HL-60 (cell line): ENCODE measurements around the gene BCL2.

Experiments
- TF ChIP-seq, protein P1 (sequence below): IDR thresholded peaks from one replicate; pipeline ENCODE4 v1.5.1; 2011; ENCODE audit warnings: low read length, control low read depth, inconsistent platforms; ENCODE audit not compliant: insufficient read depth
- TF ChIP-seq, protein P2 (sequence below): IDR thresholded peaks from 2 replicates; pipeline ENCODE4 v1.6.1; 2012; ENCODE audit warnings: low read depth; ENCODE audit not compliant: insufficient replicate concordance

DNA sequence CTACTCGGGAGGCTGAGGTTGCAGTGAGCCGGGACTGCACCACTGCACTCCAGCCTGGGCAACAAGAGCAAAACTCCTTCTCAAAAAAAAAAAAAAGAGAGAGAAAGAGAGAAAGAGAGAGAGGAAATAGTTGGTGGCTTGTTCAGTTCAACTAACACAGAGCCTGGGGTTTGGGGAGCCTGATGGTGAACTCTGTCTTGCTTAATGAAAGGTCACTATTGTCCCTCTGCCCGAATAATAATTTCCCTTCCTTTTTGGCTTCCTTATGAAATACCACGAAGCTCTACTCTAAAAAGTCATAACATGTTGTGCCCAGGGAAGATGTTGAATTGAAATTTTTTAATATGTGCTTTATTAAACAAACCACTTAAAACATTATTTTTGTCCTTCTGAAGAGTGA, 17.3 kb downstream of the BCL2 start:
- TF ChIP-seq, protein P1, sequence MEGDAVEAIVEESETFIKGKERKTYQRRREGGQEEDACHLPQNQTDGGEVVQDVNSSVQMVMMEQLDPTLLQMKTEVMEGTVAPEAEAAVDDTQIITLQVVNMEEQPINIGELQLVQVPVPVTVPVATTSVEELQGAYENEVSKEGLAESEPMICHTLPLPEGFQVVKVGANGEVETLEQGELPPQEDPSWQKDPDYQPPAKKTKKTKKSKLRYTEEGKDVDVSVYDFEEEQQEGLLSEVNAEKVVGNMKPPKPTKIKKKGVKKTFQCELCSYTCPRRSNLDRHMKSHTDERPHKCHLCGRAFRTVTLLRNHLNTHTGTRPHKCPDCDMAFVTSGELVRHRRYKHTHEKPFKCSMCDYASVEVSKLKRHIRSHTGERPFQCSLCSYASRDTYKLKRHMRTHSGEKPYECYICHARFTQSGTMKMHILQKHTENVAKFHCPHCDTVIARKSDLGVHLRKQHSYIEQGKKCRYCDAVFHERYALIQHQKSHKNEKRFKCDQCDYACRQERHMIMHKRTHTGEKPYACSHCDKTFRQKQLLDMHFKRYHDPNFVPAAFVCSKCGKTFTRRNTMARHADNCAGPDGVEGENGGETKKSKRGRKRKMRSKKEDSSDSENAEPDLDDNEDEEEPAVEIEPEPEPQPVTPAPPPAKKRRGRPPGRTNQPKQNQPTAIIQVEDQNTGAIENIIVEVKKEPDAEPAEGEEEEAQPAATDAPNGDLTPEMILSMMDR: no peak
- TF ChIP-seq, protein P2, sequence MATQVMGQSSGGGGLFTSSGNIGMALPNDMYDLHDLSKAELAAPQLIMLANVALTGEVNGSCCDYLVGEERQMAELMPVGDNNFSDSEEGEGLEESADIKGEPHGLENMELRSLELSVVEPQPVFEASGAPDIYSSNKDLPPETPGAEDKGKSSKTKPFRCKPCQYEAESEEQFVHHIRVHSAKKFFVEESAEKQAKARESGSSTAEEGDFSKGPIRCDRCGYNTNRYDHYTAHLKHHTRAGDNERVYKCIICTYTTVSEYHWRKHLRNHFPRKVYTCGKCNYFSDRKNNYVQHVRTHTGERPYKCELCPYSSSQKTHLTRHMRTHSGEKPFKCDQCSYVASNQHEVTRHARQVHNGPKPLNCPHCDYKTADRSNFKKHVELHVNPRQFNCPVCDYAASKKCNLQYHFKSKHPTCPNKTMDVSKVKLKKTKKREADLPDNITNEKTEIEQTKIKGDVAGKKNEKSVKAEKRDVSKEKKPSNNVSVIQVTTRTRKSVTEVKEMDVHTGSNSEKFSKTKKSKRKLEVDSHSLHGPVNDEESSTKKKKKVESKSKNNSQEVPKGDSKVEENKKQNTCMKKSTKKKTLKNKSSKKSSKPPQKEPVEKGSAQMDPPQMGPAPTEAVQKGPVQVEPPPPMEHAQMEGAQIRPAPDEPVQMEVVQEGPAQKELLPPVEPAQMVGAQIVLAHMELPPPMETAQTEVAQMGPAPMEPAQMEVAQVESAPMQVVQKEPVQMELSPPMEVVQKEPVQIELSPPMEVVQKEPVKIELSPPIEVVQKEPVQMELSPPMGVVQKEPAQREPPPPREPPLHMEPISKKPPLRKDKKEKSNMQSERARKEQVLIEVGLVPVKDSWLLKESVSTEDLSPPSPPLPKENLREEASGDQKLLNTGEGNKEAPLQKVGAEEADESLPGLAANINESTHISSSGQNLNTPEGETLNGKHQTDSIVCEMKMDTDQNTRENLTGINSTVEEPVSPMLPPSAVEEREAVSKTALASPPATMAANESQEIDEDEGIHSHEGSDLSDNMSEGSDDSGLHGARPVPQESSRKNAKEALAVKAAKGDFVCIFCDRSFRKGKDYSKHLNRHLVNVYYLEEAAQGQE: no peak
